ENCODE results near the gene NUPR2.

DNA sequence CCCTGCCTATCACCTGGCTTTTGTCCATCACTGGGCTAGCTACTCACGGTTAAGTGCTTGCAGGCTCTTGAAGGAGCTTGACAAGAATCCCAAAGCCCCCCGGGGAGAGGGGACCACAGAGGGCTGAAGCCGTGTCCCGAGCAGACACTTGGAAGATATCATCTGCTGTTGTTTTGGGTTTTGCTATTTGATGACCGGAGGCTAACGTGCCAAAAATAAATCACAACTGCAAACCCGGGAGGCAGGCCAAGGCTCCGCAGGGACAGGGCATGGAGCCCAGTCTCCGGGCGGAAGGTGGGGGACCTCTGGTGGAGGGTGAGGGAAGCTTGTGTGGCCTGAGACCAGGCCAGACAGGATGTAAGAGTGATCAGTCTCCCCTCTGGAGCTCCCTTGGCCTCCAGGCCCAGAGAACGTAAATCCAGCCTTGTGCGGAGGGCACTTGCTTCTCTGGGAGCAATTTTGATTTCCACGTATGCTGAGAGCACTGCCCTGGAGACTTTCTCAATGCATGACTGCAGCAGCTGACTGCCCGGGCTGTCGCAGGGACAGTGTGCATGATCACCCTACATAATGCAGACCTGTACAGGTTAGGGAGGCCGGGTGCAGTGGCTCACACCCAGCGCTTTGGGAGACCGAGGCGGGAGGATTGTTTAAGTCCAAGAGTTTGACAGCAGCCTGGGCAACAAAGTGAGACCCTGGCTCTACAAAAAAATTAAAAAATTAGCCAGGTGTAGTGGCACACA lies 23.3 kb downstream of the NUPR2 start, which contains the start of gene PHKG1:
- TF ChIP-seq, protein P1, sequence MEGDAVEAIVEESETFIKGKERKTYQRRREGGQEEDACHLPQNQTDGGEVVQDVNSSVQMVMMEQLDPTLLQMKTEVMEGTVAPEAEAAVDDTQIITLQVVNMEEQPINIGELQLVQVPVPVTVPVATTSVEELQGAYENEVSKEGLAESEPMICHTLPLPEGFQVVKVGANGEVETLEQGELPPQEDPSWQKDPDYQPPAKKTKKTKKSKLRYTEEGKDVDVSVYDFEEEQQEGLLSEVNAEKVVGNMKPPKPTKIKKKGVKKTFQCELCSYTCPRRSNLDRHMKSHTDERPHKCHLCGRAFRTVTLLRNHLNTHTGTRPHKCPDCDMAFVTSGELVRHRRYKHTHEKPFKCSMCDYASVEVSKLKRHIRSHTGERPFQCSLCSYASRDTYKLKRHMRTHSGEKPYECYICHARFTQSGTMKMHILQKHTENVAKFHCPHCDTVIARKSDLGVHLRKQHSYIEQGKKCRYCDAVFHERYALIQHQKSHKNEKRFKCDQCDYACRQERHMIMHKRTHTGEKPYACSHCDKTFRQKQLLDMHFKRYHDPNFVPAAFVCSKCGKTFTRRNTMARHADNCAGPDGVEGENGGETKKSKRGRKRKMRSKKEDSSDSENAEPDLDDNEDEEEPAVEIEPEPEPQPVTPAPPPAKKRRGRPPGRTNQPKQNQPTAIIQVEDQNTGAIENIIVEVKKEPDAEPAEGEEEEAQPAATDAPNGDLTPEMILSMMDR (IDR thresholded peaks at IDR 0.05; ENCODE audit: low read depth, low read length): no peak
- TF ChIP-seq EZH2phosphoT487 (IDR thresholded peaks at IDR 0.05; ENCODE audit: low read depth): no peak

Measured in OCI-LY3 (cell line).